ENCODE measurements around the gene BHLHE23.

Gene BHLHE23

DNA sequence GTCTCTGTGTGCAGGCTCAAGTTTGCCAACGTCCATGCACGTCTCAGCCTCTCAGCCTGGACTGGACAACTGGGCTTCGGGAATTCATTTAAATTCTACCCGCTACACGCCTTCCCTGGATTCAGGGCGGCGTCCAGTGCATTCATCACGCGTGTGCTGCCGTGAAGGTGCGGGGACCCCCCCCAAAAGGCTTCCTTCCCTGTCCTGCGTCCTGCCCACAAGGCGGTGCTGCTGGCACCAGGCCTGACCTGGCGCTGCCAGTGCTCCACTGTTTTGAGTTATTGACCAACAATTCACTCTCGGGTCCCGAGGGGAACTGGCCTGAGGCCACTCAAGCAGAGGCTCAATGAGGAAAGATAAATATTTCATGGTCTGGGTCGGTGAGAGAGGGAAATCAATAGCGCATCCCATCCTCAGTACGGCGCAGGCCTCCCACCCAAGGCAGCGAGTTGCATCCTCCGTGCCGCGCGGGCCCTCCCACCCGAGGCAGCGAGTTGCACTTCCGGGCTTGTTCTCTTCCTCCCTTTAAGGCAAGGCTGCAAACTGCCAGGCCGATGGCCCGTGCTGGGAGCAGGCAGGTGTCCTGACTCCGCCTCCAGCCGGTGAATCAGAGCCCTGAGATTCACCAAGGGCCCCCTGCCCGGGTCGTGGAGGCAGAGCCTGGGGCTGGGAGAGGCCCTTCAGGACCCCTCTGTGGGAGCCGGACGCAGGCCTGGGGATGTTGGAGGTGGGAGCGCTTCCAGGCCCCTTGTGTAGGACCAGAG is 22.8 kb upstream of the BHLHE23 start:
- H3K27me3 ChIP-seq (ENCODE audit: control insufficient read depth, insufficient read depth, low read length) = peaks cover 17% of the 10 kb centered on the region
- H3K4me2 ChIP-seq (ENCODE audit: low read length) = no peak overlapping the region
- H2AFZ ChIP-seq = no peak overlapping the region
- H3K4me1 ChIP-seq = no peaks in the 10 kb centered on the region
- no peak overlapping the region for H3K9ac ChIP-seq
- no peaks in the 10 kb centered on the region for H3K79me2 ChIP-seq
- TF ChIP-seq, protein P1, sequence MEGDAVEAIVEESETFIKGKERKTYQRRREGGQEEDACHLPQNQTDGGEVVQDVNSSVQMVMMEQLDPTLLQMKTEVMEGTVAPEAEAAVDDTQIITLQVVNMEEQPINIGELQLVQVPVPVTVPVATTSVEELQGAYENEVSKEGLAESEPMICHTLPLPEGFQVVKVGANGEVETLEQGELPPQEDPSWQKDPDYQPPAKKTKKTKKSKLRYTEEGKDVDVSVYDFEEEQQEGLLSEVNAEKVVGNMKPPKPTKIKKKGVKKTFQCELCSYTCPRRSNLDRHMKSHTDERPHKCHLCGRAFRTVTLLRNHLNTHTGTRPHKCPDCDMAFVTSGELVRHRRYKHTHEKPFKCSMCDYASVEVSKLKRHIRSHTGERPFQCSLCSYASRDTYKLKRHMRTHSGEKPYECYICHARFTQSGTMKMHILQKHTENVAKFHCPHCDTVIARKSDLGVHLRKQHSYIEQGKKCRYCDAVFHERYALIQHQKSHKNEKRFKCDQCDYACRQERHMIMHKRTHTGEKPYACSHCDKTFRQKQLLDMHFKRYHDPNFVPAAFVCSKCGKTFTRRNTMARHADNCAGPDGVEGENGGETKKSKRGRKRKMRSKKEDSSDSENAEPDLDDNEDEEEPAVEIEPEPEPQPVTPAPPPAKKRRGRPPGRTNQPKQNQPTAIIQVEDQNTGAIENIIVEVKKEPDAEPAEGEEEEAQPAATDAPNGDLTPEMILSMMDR (IDR thresholded peaks at IDR 0.05) = no peak
- H3K36me3 ChIP-seq (ENCODE audit: control insufficient read depth, insufficient read depth, low read length) = no peaks in the 10 kb centered on the region
- H3K4me3 ChIP-seq (ENCODE audit: low read depth, low read length) = no peak overlapping the region
- no peaks in the 10 kb centered on the region for H3K9me3 ChIP-seq (ENCODE audit: control insufficient read depth, low read length)
- no peak overlapping the region for H3K27ac ChIP-seq

DNA sequence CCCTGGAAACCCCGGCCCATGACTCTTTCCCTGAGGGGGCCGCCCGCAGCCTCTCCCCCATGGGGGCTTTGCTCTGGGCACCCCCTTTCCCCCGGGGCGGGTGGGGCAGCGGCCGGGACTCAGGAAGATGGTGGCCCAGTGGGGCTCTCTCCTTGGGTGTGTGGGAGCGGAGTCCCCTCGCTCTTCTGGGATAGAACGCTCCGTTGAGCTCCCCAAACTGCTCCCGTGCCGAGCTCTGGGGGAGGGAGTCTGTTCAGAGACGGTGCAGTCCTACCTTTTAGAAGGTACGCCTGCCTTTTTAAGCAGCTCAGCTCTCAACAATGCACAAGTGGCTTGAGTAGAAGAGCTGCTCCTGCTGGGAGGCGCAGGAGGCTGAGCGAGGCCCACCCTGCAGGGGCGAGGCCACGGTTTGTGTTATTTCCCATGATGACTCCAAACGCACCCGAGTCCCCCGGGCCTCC is 21.7 kb upstream of the BHLHE23 start:
- H3K4me3 ChIP-seq (ENCODE audit: low read depth, low read length) = no peak overlapping the region

DNA sequence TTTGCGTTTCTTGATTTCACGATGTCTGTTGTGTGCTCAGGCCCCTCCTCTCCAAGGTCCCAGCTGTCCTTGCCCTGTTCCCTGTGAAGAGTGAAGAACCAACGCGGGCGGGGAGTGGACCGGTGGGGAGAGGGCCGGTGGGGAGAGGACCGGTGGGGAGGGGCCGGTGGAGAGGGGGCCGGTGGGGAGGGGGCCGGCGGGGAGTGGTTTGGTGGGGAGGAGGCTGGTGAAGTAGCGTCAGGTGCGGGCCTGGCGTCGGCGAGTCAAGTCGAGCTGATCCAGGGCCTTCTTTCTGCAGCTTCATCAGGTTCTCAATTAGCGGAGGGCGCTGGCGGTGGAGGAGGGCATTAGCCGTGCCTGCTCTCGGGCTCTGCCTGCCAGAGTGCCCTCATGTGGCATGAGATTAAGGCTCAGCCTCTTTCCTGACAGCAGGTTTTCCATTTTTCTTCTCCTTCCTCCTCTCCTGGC is 21.2 kb upstream of the BHLHE23 start:
- TF ChIP-seq, protein P1 (IDR thresholded peaks at IDR 0.05) = no peak
- Histone ChIP-seq H3K27ac (no peak overlapping the region), H3K27me3 (ENCODE audit: control insufficient read depth, insufficient read depth, low read length) (peaks cover 17% of the 10 kb centered on the region), H3K9ac (no peak overlapping the region), H3K4me3 (ENCODE audit: low read depth, low read length) (no peak overlapping the region), H3K79me2 (no peaks in the 10 kb centered on the region), H3K36me3 (ENCODE audit: control insufficient read depth, insufficient read depth, low read length) (no peaks in the 10 kb centered on the region), H3K9me3 (ENCODE audit: control insufficient read depth, low read length) (no peaks in the 10 kb centered on the region), H3K4me2 (ENCODE audit: low read length) (no peak overlapping the region), H2AFZ (no peak overlapping the region), H3K4me1 (no peaks in the 10 kb centered on the region)

More for the DNA sequence above, 21.7 kb upstream of the BHLHE23 start:
- peak overlapping the region; percentile 22 for H2AFZ ChIP-seq
- TF ChIP-seq, protein P1 (IDR thresholded peaks at IDR 0.05) = no peak
- H3K27me3 ChIP-seq (ENCODE audit: control insufficient read depth, insufficient read depth, low read length) = peaks cover 17% of the 10 kb centered on the region
- H3K4me2 ChIP-seq (ENCODE audit: low read length) = no peak overlapping the region
- no peaks in the 10 kb centered on the region for H3K36me3 ChIP-seq (ENCODE audit: control insufficient read depth, insufficient read depth, low read length)
- H3K9me3 ChIP-seq (ENCODE audit: control insufficient read depth, low read length) = no peaks in the 10 kb centered on the region
- no peak overlapping the region for H3K9ac ChIP-seq
- H3K27ac ChIP-seq = no peak overlapping the region
- H3K79me2 ChIP-seq = no peaks in the 10 kb centered on the region
- H3K4me1 ChIP-seq = no peaks in the 10 kb centered on the region

DNA sequence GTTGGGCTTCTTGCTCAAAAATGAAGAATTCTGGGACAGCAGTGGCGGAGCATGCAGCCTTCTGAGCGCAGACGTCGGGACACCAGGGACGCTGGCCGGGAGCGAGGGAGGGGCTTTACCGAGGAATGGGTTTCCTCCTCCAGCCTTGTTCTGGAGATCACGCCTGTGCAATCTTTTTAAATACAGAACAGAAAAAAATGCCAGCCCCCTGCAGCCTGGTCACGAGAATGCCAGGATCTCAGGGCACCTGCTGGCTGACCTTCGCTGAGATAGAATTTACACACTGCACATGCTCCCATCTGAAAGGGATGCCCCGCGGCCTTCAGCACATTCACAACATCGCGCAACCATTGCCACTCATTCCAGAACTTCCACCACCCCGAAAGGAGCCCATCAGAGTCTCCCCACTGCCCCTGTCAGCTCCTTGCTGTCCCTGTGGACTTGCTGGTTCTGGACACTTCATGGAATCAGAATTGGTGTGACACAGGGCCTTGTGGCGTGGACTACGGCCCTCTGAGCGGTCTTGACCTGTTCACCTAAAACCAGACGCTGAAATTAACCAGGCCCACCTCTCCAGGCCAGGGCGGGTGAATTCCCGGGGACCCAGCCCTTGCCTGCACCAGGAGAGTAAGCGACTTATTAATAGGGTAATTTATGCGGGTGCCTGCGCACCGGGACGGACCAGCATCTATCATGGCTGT is 20.6 kb upstream of the BHLHE23 start:
- Histone ChIP-seq H3K4me1 (no peaks in the 10 kb centered on the region), H3K27ac (no peak overlapping the region), H3K36me3 (ENCODE audit: control insufficient read depth, insufficient read depth, low read length) (no peaks in the 10 kb centered on the region), H3K9ac (no peak overlapping the region), H3K79me2 (no peaks in the 10 kb centered on the region), H3K27me3 (ENCODE audit: control insufficient read depth, insufficient read depth, low read length) (peaks cover 17% of the 10 kb centered on the region), H3K9me3 (ENCODE audit: control insufficient read depth, low read length) (no peaks in the 10 kb centered on the region), H2AFZ (no peak overlapping the region), H3K4me2 (ENCODE audit: low read length) (no peak overlapping the region), H3K4me3 (ENCODE audit: low read depth, low read length) (no peak overlapping the region)
- TF ChIP-seq, protein P1 (IDR thresholded peaks at IDR 0.05) = no peak
